ENCODE measurements around the gene APOL2. TPM values are rescaled to one million over a fixed set of nuclear protein-coding genes. Genes with fewer than 3 reads are reported as not detected.
"Not testable (repeated sequence)": the region's sequence is repeated elsewhere in the genome, so short reads cannot be mapped to it uniquely, and the experiment has no call there.

The APOL2 gene
- total RNA-seq, 4 donors from 2014 or later: 14.6 to 44.5 (median 23.5) TPM

- peak overlapping the region in 3 of 4 donors; percentile 41 to 55 (median 51) for H3K27ac ChIP-seq
- no peaks in the 10 kb centered on the region for H3K9me3 ChIP-seq
- H3K4me3 ChIP-seq: no peak overlapping the region
- H3K27me3 ChIP-seq: no peaks in the 10 kb centered on the region
- H3K4me1 ChIP-seq: peaks cover 21 to 50% (median 32%) of the 10 kb centered on the region in 3 donors
- no peak for DNase-seq
- TF ChIP-seq CTCF (IDR thresholded peaks at IDR 0.05): no peak
- TF ChIP-seq POLR2A (IDR thresholded peaks at IDR 0.05): no peak
- intact Hi-C loops (cut with DNase I): no loop called here
- H3K36me3 ChIP-seq: peaks cover 0 to 69% (median 5%) of the 10 kb centered on the region in 3 donors
- WGBS, 2 donors: 38 to 60% methylated on average over 12 to 16 of the region's 16 CpGs
These were observed 19.6 kb upstream of the APOL2 start for GRCh38 chr22:36258701-36259614.

GRCh38 chr22:36257948-36258670, 18.8 kb upstream of the APOL2 start:
- Histone ChIP-seq H3K36me3 (peaks cover 0 to 62% (median 5%) of the 10 kb centered on the region in 3 donors), H3K27me3 (no peaks in the 10 kb centered on the region), H3K27ac (peak overlapping the region in 3 of 4 donors; percentile 41 to 55 (median 51)), H3K4me1 (peaks cover 29 to 59% (median 39%) of the 10 kb centered on the region in 3 donors), H3K4me3 (no peak overlapping the region), H3K9me3 (no peaks in the 10 kb centered on the region)
- WGBS, 2 donors: 83% methylated on average over 9 to 11 of the region's 13 CpGs
- intact Hi-C loops (cut with DNase I): no loop called here
- no peak for TF ChIP-seq CTCF (IDR thresholded peaks at IDR 0.05)
- no peak for TF ChIP-seq POLR2A (IDR thresholded peaks at IDR 0.05)
- DNase-seq: no peak

GRCh38 chr22:36257308-36257707, 18.0 kb upstream of the APOL2 start:
- Histone ChIP-seq H3K9me3 (no peaks in the 10 kb centered on the region), H3K36me3 (peaks cover 0 to 55% (median 0%) of the 10 kb centered on the region in 3 donors), H3K27me3 (no peaks in the 10 kb centered on the region), H3K4me1 (peaks cover 30 to 67% (median 43%) of the 10 kb centered on the region in 3 donors), H3K27ac (peak overlapping the region in 1 of 4 donors; percentile 1), H3K4me3 (no peak overlapping the region)
- 77 to 100% methylated on average over 2 to 7 of the region's 8 CpGs for WGBS, 2 donors
- TF ChIP-seq POLR2A (IDR thresholded peaks at IDR 0.05) (no peak), CTCF (IDR thresholded peaks at IDR 0.05) (no peak)
- DNase-seq: no peak
- intact Hi-C loops (cut with DNase I): no loop called here

GRCh38 chr22:36256478-36256877, 17.2 kb upstream of the APOL2 start:
- Histone ChIP-seq H3K4me1 (peaks cover 30 to 75% (median 47%) of the 10 kb centered on the region in 3 donors), H3K9me3 (no peaks in the 10 kb centered on the region), H3K36me3 (peaks cover 0 to 46% (median 0%) of the 10 kb centered on the region in 3 donors), H3K27ac (peak overlapping the region in 2 of 4 donors; percentile 38 to 54), H3K27me3 (no peaks in the 10 kb centered on the region), H3K4me3 (no peak overlapping the region)
- WGBS, 2 donors: 74 to 81% methylated on average over 3 of the region's 3 CpGs
- intact Hi-C loops (cut with DNase I): no loop called here
- TF ChIP-seq CTCF (IDR thresholded peaks at IDR 0.05) (no peak), POLR2A (IDR thresholded peaks at IDR 0.05) (no peak)
- DNase-seq: no peak

GRCh38 chr22:36255572-36255971, 16.2 kb upstream of the APOL2 start:
- H3K27me3 ChIP-seq; H3K9me3 ChIP-seq; intact Hi-C loops (cut with DNase I); DNase-seq: not testable (repeated sequence)
- Histone ChIP-seq H3K4me3 (peak overlapping the region in 2 of 4 donors; percentile 6 to 66), H3K36me3 (peaks cover 0 to 37% (median 0%) of the 10 kb centered on the region in 3 donors), H3K4me1 (peaks cover 30 to 84% (median 53%) of the 10 kb centered on the region in 3 donors), H3K27ac (peak overlapping the region in 3 of 4 donors; percentile 78 to 93 (median 81))
- no CpG with 5 or more reads among the region's 5 CpGs for WGBS, 2 donors

Data from esophagus squamous epithelium (tissue), 5 donors.